Stimulated activated CD4-positive, alpha-beta T cell treated with anti-CD3 and anti-CD28 coated beads, Interleukin-15, amount 100 ng/mL, for 24 hours (primary cell): ENCODE data around the gene SYVN1.
A peak's percentile ranks its signal among the peaks of the same experiment; 100 is the strongest.
"Not testable (repeated sequence)": the region's sequence is repeated elsewhere in the genome, so short reads cannot be mapped to it uniquely, and the experiment has no call there.

Experiments
- DNase-seq: peaks from one replicate; pipeline ENCODE4 v3.0.0-alpha.2; 2020

SYVN1 gene

DNA sequence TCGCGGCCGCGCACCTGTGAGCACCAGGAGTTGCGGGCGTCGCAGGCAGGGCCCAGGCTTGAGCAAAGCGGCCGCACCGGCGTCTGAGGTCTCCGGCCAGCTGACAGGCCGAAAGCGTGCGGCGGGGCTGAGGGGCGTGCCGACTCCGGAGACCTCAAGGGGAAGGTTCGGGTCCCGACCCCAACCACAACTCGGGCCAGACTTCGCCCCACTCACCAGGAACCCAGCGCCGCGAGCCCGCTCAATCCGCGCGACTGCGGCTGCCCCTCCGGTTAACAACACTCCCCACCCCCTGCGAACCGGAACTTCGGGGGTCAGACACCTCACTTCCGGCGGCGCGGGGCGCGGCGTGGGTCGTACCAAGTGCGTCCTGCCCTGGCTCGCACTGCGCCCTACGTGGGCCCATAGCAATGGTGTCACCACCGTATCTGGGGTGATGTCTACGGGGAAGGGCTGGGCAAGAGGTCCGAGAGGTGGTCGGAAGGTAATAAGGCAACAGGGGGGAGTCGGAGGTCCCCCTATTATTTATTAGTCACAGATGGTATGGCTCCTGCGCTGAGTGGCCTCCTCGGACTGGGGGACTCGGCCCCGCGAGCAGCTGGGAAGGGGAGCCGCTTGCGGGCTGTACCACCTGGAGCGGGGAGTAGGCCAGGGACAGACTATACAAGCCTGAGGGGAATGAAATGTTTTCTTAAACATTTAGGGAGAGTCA, at the start of gene SYVN1:
Gene SYVN1 (minus strand): TSS at position 280 of the 712 bp plus-strand sequence. CDS start 918 bp downstream, outside the sequence.
- peak; percentile 95 for DNase-seq

DNA sequence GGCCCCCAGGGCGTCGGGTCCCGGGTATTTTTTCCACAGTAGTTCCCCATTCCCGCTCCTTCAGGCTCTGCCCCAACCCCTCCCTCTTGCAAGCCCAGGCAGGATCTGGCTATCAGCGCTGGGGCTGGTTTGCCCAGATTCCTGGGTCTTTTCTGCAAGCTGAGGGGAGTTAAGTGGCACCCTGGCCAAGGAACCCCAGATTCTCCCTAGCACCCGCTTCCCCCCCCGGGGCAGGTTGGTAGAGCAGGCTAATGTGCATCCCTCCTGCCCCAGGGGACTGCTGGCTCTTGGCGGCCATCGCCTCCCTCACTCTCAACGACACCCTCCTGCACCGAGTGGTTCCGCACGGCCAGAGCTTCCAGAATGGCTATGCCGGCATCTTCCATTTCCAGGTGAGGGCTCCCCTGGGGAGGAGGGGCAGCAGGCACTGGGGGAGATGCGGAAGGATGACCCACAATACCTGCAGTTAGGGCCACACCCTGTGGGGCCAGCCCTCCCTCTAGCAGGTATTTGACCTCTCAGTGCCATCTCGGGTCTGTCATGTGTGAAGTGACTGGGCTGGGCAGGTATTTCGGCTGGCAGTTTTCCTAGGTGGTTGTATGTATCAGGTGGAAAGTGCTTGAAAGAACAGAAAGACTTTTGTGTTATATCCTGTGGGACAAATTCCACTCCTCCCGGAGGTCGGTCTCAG, 49.0 kb upstream of the SYVN1 start:
- DNase-seq: no peak

DNA sequence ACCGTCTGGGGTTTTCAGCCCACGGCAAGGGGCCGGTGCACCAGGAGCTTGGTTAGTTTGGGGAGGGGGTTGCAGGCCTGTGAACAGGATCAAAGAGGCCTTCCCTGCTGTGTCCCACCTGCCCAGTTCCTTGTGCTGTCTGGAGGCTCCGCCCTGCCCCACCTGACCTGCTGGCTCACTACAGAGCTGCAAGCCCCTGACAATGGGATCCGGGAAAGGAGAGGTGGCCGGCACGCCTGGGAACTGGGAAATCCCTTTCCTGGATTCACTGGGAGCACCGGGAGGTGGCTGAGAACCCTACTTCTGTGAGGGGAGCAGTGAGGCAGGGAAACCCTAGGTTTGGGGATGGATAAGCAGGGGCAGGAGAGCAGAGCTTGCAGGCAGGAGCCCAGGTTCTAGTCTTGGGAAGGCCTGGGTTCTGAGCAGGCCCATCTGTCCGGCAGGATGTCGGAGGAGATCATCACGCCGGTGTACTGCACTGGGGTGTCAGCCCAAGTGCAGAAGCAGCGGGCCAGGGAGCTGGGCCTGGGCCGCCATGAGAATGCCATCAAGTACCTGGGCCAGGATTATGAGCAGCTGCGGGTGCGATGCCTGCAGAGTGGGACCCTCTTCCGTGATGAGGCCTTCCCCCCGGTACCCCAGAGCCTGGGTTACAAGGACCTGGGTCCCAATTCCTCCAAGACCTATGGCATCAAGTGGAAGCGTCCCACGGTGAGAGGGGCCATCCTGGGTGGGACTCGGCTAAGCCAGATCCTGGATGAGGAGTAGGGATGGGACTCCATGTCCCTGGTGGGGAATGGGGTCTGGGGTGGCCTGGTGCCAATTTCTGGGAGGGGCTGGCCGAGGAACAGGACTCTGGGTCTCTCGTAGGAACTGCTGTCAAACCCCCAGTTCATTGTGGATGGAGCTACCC, 48.2 kb upstream of the SYVN1 start:
- DNase-seq: peak; percentile 31

DNA sequence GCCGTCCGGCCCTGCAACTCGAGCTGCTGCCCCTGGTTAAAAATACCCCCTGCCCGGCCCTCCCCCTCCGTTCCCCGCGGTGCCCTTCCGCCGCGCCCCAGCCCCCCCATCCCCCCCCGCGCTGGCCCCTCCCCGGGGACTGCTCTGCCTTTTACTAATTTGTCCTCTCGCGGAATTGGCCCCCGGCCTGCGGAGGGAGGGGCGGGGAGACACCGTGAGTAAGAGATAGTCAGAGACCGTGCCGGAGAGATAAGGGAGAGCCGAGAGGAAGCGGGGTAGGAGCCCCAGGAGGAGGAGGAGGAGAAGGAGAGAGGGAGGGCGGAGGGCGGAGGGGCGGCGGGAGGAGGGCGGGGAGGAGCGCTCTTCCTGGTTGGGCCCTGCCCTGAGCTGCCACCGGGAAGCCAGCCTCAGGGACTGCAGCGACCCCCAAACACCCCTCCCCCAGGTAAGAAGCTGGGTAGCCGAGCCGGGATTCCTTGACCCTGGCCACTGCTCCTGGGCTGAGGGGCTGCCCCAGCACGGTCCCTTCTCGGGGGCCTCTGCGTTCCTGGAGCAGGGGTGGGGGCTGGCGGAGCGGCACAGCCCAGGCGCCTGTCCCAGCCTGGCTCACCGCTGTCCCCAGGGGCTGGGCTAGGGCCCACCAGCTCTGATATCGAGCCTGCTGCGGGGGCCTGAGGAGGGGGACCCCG, 47.4 kb upstream of the SYVN1 start, which contains the start of gene CAPN1:
Gene CAPN1 (plus strand): TSS at position 360 of the 689 bp plus-strand sequence. CDS start 774 bp downstream, outside the sequence.
- peak; percentile 90 for DNase-seq

DNA sequence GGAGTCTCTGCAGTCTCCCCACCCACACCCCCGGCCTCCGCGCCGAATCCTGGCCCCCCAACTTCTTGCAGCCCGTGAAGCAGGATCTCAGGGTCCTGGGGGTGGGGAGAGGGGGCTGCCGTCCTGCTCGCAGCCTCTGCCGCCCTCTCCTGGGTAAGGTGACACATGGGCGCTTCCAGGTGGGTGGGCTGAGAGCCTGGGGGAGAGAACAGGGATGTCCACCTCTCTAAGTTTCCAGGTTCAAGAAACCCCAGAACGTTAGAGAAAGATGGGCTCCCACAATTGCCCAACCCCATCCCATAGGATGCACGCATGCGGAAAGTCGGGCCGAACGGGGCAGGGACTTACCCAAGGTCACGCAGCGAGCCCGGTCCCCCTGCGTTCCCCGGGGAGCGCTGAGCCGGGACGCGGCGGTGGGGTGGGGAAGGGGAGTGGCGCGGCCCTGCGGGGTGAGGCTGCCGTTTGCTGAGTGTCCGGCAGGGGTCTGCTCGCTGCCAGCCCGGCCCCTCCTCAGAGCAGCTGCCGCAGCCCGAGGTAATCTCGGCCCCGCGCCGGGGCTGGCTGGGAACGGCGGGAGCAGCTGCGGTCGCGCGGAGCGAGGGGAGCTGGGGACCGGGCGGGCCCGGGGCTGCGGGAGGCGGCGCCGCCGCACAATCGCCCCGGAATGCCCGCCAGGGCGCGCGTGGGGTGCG, 46.7 kb upstream of the SYVN1 start:
- peak; percentile 76 for DNase-seq

DNA sequence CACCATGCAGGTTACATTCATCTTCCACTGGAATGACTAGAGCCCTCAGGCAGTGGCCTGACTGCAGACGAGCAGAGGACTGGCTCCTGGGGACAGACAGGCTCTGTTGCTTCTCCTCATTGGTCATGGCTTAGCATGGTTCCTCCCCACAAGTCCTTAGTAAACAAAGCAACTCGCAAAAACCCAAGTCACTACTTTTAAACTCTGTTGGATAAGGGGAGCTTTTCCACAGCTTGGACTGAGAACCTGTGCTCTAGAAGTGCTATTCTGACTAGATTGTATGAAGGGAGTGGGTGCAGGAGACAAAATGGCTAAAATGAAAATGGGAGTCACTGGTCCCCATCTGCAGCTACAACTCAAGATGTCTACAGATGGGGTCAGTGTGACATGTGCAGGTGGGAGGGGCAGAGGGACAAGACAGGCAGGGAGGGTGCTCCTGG, 40.3 kb upstream of the SYVN1 start:
- not testable (repeated sequence) for DNase-seq

DNA sequence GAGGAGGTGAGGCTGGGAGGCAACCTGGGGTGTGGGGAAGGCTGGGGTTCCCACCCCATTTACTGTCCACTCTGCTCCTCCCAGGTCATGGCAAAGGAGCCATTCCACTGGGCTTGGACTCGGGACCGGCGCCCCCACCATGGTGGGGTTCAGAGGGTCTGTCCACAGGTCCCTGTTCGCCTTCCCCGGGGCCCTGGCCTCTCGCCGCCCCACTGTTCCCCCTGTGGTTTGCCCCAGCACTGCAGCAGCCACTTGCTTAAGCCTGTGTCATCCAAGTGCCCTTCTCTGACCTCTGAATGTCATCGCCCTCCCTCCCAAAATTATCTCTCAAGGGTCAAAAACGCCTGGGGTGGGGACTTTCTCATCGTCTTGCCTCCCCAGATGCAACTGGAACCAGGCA, 38.3 kb upstream of the SYVN1 start:
- DNase-seq: no peak

DNA sequence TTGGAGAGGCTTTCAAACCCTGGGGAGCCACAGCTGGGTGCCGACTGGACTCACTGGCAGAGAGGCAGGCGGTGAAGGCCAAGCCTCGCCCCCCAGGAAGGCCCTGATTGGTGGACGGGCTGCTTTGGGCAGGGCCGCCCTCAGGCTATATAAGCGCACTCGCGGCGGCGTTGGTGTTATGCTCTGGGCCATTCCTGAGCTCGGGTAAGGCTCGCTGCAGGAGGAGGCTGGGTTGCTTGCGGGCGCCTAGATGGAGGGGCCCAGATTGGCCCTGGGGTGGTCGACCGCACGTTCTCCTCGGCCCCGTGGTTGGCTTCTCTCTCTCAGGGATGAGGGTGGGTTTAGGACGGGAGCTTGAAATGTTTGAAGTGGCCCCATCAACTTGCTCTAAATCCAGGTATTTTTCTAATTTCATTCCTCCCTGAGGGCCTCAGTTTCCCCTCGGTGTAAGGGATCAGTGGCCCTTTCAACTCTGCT, 35.8 kb upstream of the SYVN1 start, which contains the start of gene SPDYC:
Gene SPDYC (plus strand): TSS at position 176 of the 477 bp plus-strand sequence. CDS start 1,125 bp downstream, outside the sequence.
- DNase-seq: no peak

DNA sequence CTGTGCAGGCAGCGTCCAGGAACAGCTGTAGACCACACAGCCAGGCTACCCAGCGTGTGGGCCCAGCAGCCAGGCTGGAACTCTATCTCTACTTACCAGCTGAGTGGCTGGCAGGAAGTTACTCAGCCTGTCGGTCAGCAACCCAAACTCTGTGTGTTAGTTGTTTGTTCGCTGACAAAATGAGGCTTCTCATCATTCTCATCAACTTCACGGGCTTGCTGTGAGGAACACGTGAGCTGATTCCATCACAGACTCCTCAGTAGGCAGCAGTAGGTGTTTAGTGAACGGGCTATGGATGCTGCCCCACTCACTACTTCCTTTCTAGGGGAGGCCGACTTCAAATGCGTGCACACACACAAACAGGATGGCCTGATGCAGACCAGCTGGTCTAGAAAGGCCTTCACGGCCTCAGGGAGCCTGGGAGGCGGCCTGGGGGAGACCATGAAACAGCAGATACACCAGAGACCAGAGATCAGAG, 34.9 kb upstream of the SYVN1 start:
- DNase-seq: no peak

DNA sequence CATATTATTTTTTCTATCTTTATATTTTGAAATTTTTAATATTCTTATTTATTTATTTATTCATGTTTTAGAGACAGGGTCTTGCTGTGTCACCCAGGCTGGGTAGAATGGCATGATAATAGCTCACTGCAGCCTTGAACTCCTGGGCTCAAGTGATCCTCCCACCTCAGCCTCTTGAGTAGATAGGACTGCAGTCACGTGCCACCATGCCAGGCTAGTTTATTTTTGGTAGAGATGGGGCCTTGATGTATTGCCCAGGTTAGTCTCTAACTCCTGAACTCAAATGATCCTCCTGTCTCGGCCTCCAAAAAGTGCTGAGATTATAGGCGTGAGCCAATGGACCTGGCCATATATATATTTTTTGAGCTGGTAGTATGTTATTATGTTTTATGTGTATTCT, 33.3 kb upstream of the SYVN1 start:
- DNase-seq: no peak

DNA sequence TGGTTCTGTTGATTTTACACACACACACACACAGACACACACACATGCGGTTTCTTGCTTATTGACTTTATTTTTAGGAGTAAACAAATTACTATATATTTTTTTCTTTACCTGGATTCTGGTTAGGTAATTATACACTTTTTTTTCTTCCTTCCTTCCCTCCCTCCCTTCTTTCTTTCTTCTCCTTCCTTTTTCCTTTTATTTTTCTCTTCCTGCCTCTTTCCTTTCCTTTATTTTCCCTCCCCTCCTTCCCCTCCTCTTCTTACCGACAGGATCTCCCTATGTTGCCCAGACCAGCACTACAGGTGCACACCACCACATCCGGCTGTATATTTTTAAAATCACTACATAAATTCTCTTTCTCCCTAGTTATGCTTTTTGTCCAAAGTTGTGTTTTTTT, 32.6 kb upstream of the SYVN1 start:
- no peak for DNase-seq

DNA sequence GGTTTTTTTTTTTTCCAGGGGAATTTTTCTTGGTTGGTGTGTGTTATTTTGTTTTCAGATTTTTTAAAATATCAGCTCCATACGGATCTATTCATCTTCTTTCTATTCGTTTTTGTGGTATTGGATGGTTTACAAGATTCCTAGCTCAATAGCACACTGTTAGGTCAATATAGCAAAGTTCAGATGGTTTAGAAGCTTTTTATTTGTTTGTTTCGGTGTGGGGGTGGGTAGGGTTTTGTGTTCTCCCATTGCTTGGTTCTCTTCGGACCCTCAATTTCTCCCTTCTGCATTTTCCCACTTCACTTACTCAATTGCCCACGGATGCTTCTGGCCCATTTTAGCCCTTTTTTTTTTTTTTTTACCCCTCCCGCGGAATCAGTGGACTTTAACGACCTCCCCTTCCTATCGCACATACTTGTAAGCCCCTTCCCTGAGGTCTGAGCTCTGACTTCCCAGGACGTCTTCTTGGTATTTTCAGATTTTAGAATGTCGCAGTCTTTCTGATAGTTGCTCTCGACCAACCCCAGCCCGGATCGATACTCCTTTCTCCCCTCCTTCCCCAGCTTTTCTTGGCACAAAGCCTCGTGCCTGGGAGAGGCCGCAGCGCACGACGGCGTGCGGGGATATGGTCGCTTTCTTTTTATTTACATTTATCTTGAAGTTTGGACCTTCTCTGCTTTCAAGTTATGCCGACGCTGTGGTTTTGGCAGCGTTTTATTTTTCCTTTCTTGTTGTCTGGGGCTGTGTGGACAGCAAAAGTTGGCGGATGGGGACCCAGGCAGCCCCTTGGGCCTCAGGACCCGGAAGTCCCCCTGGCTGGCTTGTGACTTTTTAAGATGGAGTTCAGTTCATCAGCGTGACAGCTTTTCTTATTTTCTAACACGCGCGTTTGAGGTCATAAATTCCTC, 31.3 kb upstream of the SYVN1 start:
- DNase-seq: no peak

DNA sequence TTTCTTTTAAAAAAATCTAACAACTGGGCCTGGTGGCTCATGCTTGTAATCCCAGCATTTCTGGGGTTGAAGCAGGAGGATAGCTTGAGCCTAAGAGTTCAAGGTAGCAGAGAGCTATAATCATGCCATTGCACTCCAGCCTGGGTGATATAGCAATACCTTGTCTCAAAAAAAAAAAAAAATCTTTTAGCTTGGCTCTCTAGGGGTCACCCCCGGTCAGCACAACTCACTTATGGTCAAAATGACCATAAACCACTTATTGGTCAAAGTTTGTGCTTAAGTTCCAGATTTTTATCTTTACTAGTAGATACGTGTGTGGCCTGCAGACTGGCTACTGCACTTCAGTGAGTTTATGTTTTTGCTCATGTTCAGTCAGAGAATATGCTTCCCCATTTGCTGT, 29.4 kb upstream of the SYVN1 start:
- DNase-seq: no peak

DNA sequence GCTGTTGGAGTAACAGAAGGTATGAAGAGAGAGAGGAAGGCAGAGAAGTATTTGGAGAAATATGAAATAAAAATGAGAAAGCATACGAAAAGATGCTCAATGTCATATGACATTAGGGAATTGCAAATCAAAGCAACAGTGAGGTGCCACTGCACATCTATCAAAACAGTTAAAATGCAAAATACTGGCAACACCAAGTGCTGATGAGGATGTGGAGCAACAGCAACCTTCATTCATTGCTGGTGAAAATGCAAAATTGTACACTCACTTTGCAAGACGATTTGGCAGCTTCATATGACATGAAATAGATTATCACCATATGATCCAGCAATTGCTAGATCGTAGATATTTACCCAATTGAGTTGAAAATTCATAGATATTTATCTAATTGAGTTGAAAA, 26.3 kb upstream of the SYVN1 start:
- DNase-seq: no peak

DNA sequence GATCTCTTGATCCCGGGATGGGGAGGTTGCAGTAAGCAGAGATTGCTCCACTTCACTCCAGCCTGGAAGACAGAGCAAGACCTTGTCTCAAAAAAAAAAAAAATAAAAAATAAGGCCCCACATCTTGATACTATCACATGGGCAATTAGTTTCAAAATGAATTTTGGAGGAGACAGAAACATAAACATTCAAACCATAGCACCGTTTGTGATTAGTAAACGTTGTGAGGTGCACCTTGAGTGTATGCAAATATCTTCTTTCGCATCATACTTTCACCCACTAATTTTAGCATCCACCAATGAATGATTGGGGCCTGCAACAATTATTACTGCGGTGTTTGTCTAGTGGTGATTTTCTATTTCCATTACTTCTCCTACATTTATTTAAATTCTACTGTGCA, 24.7 kb upstream of the SYVN1 start:
- DNase-seq: no peak

DNA sequence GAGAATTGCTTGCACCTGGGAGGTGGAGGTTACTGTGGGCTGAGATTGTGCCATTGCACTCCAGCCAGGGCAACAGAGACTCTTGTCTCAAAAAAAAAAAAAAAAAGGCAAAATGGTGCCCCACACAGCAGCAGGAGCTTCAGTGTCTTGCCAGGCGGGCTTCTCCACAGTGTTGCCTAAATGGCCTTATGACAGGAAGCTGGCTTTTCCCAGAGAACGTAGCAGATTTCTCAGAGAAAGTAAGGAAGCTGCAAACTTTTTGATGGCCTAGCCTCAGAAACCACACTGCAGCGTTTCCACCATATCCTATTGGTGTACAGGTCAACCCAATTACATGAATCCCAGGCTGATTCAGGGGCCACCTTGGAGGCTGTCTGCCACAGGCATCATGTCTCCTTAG, 23.0 kb upstream of the SYVN1 start:
- no peak for DNase-seq

DNA sequence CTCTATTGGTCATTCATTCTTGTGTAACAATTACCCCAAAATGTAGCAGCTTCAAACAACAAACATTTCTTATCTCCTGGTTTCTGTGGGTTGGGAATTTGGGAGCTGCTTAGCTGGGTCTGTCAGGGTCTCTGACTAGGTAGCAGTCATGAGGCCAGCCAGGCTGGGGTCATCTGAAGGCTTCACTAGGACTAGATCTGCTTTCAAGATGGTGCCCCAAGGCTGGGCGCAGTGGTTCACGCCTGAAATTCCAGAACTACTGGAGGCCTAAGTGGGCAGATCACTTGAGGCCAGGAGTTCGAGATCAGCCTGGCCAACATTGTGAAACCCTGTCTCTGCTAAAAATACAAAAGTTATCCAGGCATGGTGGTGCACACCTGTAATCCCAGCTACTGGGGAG, 22.6 kb upstream of the SYVN1 start:
- no peak for DNase-seq

DNA sequence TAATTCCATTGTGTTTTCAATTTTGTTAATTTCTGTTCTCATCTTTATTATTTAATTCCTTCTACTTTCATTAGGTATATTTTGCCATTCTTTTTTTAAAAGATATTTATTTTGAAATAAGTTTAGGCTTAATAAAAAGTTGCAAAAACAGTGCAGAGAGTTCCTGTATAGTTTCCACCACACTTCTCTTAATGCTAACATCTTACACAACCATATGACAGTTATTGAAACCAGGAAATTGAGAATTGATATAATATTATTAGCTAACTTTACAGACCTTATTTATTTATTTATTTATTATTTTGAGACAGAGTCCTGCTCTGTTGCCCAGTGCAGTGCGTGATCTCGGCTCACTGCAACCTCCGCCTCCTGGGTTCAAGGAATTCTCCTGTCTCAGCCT, 21.9 kb upstream of the SYVN1 start:
- no peak for DNase-seq

DNA sequence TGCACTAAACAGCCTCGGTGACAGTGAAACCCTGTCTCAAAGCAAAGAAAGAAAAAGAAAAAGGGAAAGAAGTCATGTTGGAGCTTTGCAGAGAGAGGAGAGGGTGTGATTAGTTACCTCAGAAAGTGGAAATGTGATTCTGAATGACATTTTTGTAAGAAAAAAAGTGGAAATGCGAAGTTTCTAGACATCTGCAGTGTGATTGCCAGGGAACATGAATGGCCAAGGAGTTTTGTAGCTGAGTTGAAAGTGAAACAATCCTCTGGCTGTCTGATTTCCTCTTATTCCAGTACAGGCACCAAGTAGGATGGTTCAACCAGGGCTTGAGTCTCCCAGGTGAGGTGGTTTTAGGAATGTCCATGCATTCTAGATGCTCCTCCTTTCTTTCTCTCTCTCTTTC, 17.8 kb upstream of the SYVN1 start:
- no peak for DNase-seq

DNA sequence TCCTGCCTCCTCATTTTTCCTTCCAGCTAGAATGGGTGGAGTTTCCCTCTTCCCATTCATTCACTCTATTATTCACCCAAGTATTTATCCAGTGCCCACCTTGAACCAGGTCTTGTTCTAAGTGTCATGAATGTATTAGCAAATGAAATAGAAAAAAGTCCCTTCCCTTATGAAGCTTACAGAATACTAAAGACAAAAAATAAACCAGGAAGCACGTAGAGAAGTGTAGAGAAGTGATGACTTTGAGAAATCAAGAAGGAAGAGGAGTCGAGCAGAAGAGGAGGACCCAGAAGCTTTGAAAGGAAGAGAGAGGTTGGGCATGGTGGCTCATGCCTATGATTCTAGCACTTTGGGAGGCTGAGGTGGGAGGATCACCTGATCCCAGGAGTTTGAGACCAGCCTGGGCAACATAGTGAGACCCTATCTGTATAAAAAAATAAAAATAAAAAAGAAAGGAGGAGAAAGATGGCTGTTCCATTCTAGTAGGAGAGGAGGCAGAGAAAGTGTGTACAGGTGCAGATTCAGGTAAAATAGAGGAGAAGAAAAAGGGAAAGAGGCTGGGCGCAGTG, 17.1 kb upstream of the SYVN1 start:
- DNase-seq: no peak
